IMR-90 (cell line): ENCODE results near the gene KIF22. TPM values are rescaled to one million over a fixed set of nuclear protein-coding genes. Genes with fewer than 3 reads are reported as not detected.

ENCODE experiments used
- ATAC-seq: fragments of 200-7000 bp; cut with Tn5 transposase; 2 replicates; pipeline ENCODE4 v1.9.1; 2020; ENCODE audit warnings: low read depth, mild to moderate bottlenecking, moderate library complexity
- BruUV-seq: library from RNA; stranded (reverse); fragments of 400-500 nt; replicated peaks from 2 replicates; lab custom pipeline; 2021; lab: Mats Ljungman, UMichigan
- CTCF ChIA-PET: fragments of 300-600 bp; formaldehyde crosslinking; extraction: SDS; loops from one replicate; lab custom pipeline; 2021; ENCODE audit warnings: antibody characterized with exemption; lab: Yijun Ruan, JAX
- POLR2A ChIA-PET: fragments of 300-600 bp; sonication (Branson Sonifier 250); formaldehyde crosslinking; loops from one replicate; lab custom pipeline; 2022; ENCODE audit warnings: antibody characterized with exemption; ENCODE audit not compliant: unreplicated experiment; lab: Charles Lee
- DNase-seq: peaks from one replicate; pipeline ENCODE4 v3.0.0; 2013
- H2AFZ ChIP-seq: replicated peaks from 2 replicates; pipeline ENCODE3; 2013; ENCODE audit warnings: low read length, mild to moderate bottlenecking; ENCODE audit not compliant: poor library complexity
- H2AK5ac ChIP-seq: 2 replicates; pipeline ENCODE4 v1.6.1; 2013; ENCODE audit warnings: low read depth, low read length, inconsistent platforms
- H2AK9ac ChIP-seq: replicated peaks from 2 replicates; pipeline ENCODE3; 2013; ENCODE audit warnings: mild to moderate bottlenecking, low read depth, low read length, moderate library complexity; ENCODE audit not compliant: poor library complexity
- H2BK120ac ChIP-seq: 2 replicates; pipeline ENCODE4 v1.6.1; 2013; ENCODE audit warnings: low read depth, low read length, inconsistent platforms
- H2BK15ac ChIP-seq: 3 replicates; pipeline ENCODE4 v1.6.1; 2013; ENCODE audit warnings: low read depth, low read length, inconsistent platforms
- H2BK20ac ChIP-seq: 2 replicates; pipeline ENCODE4 v1.6.1; 2013; ENCODE audit warnings: low read depth, mild to moderate bottlenecking, inconsistent platforms, low read length, moderate library complexity
- H2BK5ac ChIP-seq: 2 replicates; pipeline ENCODE4 v1.6.1; 2013; ENCODE audit warnings: mild to moderate bottlenecking, low read depth, low read length, inconsistent platforms; ENCODE audit not compliant: poor library complexity, severe bottlenecking
- H3K14ac ChIP-seq: replicated peaks from 2 replicates; pipeline ENCODE4 v1.6.1; 2013; ENCODE audit warnings: low read depth, low read length, inconsistent platforms
- H3K18ac ChIP-seq: 2 replicates; pipeline ENCODE4 v1.6.1; 2013; ENCODE audit warnings: low read depth, low read length, control low read depth
- H3K23ac ChIP-seq: 2 replicates; pipeline ENCODE4 v1.6.1; 2013; ENCODE audit warnings: low read depth, low read length, inconsistent platforms
- H3K27ac ChIP-seq: 2 replicates; pipeline ENCODE4 v1.5.1; 2013; ENCODE audit warnings: mild to moderate bottlenecking, control low read depth, low read length; ENCODE audit not compliant: insufficient read depth
- H3K27me3 ChIP-seq: 2 replicates; pipeline ENCODE4 v1.6.1; 2013; ENCODE audit warnings: low read length; ENCODE audit not compliant: control insufficient read depth, insufficient read depth
- H3K36me3 ChIP-seq: 2 replicates; pipeline ENCODE4 v1.6.1; 2013; ENCODE audit warnings: low read length, mixed read lengths; ENCODE audit not compliant: control insufficient read depth, insufficient read depth
- H3K4ac ChIP-seq: 2 replicates; pipeline ENCODE4 v1.6.1; 2013; ENCODE audit warnings: low read depth, low read length, inconsistent platforms
- H3K4me1 ChIP-seq: 2 replicates; pipeline ENCODE4 v1.6.1; 2013; ENCODE audit warnings: low read length, mixed read lengths; ENCODE audit not compliant: control insufficient read depth, insufficient read depth
- H3K4me2 ChIP-seq: 2 replicates; pipeline ENCODE4 v1.6.1; 2013; ENCODE audit warnings: low read depth, mild to moderate bottlenecking, control low read depth, low read length, moderate library complexity
- H3K4me3 ChIP-seq: 2 replicates; pipeline ENCODE4 v1.5.1; 2013; ENCODE audit warnings: low read depth, mild to moderate bottlenecking, control low read depth, low read length, moderate library complexity; ENCODE audit not compliant: insufficient read depth
- H3K56ac ChIP-seq: 2 replicates; pipeline ENCODE4 v1.6.1; 2013; ENCODE audit warnings: low read length, inconsistent platforms; ENCODE audit not compliant: insufficient read depth; ENCODE audit errors: extremely low read depth
- H3K79me1 ChIP-seq, 2 experiments: 2 replicates each; pipeline ENCODE4 v1.6.1; 2013; ENCODE audit warnings: low read length in 2 of 2, inconsistent platforms in 1 of 2, low read depth in 1 of 2
- H3K9ac ChIP-seq: 2 replicates; pipeline ENCODE4 v1.6.1; 2013; ENCODE audit warnings: low read depth, low read length, control low read depth
- H3K9me1 ChIP-seq: 2 replicates; pipeline ENCODE4 v1.6.1; 2013; ENCODE audit warnings: low read length, inconsistent platforms; ENCODE audit not compliant: insufficient read depth
- H3K9me3 ChIP-seq: 2 replicates; pipeline ENCODE4 v1.6.1; 2013; ENCODE audit warnings: low read length; ENCODE audit not compliant: control insufficient read depth, insufficient read depth
- H4K20me1 ChIP-seq: 2 replicates; pipeline ENCODE4 v1.6.1; 2013; ENCODE audit warnings: low read length, inconsistent platforms; ENCODE audit not compliant: insufficient read depth
- H4K5ac ChIP-seq: 2 replicates; pipeline ENCODE4 v1.6.1; 2013; ENCODE audit warnings: mild to moderate bottlenecking, low read depth, low read length, control low read depth
- H4K8ac ChIP-seq, 2 experiments: 2 replicates each; pipeline ENCODE4 v1.6.1; 2013; ENCODE audit warnings: low read depth in 2 of 2, low read length in 2 of 2, control low read depth in 1 of 2, inconsistent platforms in 1 of 2
- H4K91ac ChIP-seq: 2 replicates; pipeline ENCODE4 v1.6.1; 2013; ENCODE audit warnings: low read depth, low read length, inconsistent platforms; ENCODE audit not compliant: insufficient read depth
- CEBPB ChIP-seq: IDR thresholded peaks from 2 replicates; pipeline ENCODE4 v1.6.1; 2012; ENCODE audit warnings: low read depth, low read length, improper control_type of control experiment
- MXI1 ChIP-seq: IDR thresholded peaks from 2 replicates; pipeline ENCODE4 v1.6.1; 2012; ENCODE audit warnings: low read depth, mild to moderate bottlenecking, low read length, moderate library complexity, borderline replicate concordance
- RFX5 ChIP-seq: IDR thresholded peaks from 2 replicates; pipeline ENCODE4 v1.8.0; 2012; ENCODE audit warnings: low read depth, mild to moderate bottlenecking, low read length, moderate library complexity
- WGBS, 2 experiments: methylation state at CpG; one replicate each; pipeline versions ENCODE4 v1.1.5 to v1.1.7; 2013; ENCODE audit warnings: missing lambda C conversion rate in 2 of 2; ENCODE audit not compliant: insufficient read length in 1 of 2; ENCODE audit errors: extremely low coverage in 2 of 2; 5-methylcytosine and 5-hydroxymethylcytosine counted together
- dilution Hi-C: fragments of 300-500 bp; cut with HindIII; formaldehyde crosslinking; loops from one replicate; pipeline ENCODE4 v1.14.3; 2018; ENCODE audit warnings: low sequenced_read_pairs; ENCODE audit not compliant: unreplicated experiment
- in situ Hi-C: fragments of 300-500 bp; cut with MboI; formaldehyde crosslinking; loops from 3 replicates; pipeline ENCODE4 v1.14.3; 2019; ENCODE audit warnings: low sequenced_read_pairs, inconsistent platforms, mixed read lengths
- intact Hi-C: fragments of 100-400 bp; cut with micrococcal nuclease; formaldehyde crosslinking; loops from 2 replicates; pipeline ENCODE4 v1.10.0; 2022
- polyA plus RNA-seq, 3 experiments: library from polyadenylated mRNA; depleted of rRNA; stranded (reverse); fragments of >200 nt; gene quantifications; 2 replicates each; pipeline ENCODE4 v1.2.3, GENCODE V29; 2012; ENCODE audit warnings: low replicate concordance in 1 of 3
- total RNA-seq: library from RNA; depleted of rRNA; stranded (reverse); fragments of >200 nt; gene quantifications from 2 replicates; pipeline ENCODE4 v1.2.3, GENCODE V29; 2012
- TF ChIP-seq, protein P1 (sequence below): conservative IDR thresholded peaks from 2 replicates; pipeline ENCODE4 v1.5.1; 2012; ENCODE audit warnings: mild to moderate bottlenecking, low read depth, low read length, improper control_type of control experiment

Gene KIF22
- total and polyA plus RNA-seq, 2 of the 4 experiments (the other 2 are of a cell fraction), result 43.0 to 65.1 TPM

DNA sequence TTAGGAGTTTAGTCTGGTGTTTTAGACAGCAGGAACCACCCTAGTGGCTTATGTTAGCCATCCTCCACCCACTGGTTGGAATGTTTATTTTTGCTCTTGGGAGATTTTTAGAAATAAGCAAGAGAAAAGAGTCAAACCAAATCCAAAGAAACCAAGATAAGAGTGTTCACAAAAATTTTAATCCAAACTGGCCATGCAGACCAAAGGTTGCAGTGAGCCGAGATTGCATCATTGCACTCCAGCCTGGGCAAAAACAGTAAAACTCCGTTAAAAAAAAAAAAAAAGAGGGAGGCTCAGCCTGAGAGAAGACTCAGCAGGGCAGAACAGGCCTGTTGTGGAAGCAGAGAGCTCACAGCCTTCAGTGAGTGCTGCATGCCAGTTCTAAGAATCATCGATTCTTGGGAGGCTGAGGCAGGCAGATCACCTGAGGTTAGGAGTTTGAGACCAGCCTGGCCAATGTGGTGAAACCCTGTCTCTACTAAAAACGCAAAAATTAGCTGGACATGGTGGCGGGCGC is 32.5 kb upstream of the KIF22 start:
- H3K18ac ChIP-seq, result no peak overlapping the region
- H3K79me1 ChIP-seq, result no peaks in the 10 kb centered on the region
- in situ Hi-C loops, result no loop called here
- H2BK15ac ChIP-seq, result no peak overlapping the region
- no peak overlapping the region; the same call in 1 of the 2 replicates for H4K5ac ChIP-seq
- H2AK5ac ChIP-seq, result no peak overlapping the region
- H3K36me3 ChIP-seq, result no peaks in the 10 kb centered on the region
- dilution Hi-C loops, result no loop called here
- H2AFZ ChIP-seq, result no peak overlapping the region
- BruUV-seq, result no TSS peak
- no peaks in the 10 kb centered on the region for H3K9me1 ChIP-seq
- H4K91ac ChIP-seq, result no peak overlapping the region
- no peak overlapping the region for H3K4me3 ChIP-seq
- H3K4me2 ChIP-seq, result no peak overlapping the region
- H3K9me3 ChIP-seq, result no peaks in the 10 kb centered on the region
- DNase-seq, result peak; percentile 77
- POLR2A ChIA-PET, result no interaction called here
- peak overlapping the region; percentile 23; the same call in 1 of the 2 replicates for H3K27ac ChIP-seq
- CTCF ChIA-PET, result interaction anchor here (0.6 to 1.1 kb wide), 3 partner anchors 28 to 84 kb away, joined by 3 to 8 read pairs (median 3); no protein-coding TSS in a partner anchor
- H2BK20ac ChIP-seq, result no peak overlapping the region
- no peak overlapping the region for H3K56ac ChIP-seq
- peak overlapping the region; percentile 4; the same call in 1 of the 2 replicates for H3K4ac ChIP-seq
- 50% methylated on average over 2 of the region's 6 CpGs; no CpG with 5 or more reads in 1 of the 2 experiments for WGBS, 2 experiments
- no peak overlapping the region for H2BK5ac ChIP-seq
- H3K23ac ChIP-seq, result no peak overlapping the region
- peaks cover 1% of the 10 kb centered on the region for H3K27me3 ChIP-seq
- H3K9ac ChIP-seq, result no peak overlapping the region
- intact Hi-C loops, result no loop called here
- H2BK120ac ChIP-seq, result no peak overlapping the region
- no peaks in the 10 kb centered on the region for H4K20me1 ChIP-seq
- H3K4me1 ChIP-seq, result no peaks in the 10 kb centered on the region; the same call in 1 of the 2 replicates
- peak overlapping the region in 1 of 2 experiments; percentile 20; a peak in 1 of 4 replicates for H4K8ac ChIP-seq
- TF ChIP-seq CEBPB, result peak; percentile 94
- TF ChIP-seq MXI1, result no peak
- TF ChIP-seq, protein P1, sequence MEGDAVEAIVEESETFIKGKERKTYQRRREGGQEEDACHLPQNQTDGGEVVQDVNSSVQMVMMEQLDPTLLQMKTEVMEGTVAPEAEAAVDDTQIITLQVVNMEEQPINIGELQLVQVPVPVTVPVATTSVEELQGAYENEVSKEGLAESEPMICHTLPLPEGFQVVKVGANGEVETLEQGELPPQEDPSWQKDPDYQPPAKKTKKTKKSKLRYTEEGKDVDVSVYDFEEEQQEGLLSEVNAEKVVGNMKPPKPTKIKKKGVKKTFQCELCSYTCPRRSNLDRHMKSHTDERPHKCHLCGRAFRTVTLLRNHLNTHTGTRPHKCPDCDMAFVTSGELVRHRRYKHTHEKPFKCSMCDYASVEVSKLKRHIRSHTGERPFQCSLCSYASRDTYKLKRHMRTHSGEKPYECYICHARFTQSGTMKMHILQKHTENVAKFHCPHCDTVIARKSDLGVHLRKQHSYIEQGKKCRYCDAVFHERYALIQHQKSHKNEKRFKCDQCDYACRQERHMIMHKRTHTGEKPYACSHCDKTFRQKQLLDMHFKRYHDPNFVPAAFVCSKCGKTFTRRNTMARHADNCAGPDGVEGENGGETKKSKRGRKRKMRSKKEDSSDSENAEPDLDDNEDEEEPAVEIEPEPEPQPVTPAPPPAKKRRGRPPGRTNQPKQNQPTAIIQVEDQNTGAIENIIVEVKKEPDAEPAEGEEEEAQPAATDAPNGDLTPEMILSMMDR, result peak; percentile 38
- TF ChIP-seq RFX5, result no peak
- H3K14ac ChIP-seq, result no peak overlapping the region
- H2AK9ac ChIP-seq, result no peak overlapping the region
- ATAC-seq, result peak; percentile 89
